ENCODE data around the gene DPP6. TPM values are rescaled to one million over a fixed set of nuclear protein-coding genes. Genes with fewer than 3 reads are reported as not detected.

The DPP6 gene
- total RNA-seq, 1 donor from 2014 or later = 0.58 TPM

GRCh38 chr7:154795014-154795413 lies 742.8 kb downstream of the DPP6 start:
- DNase-seq (ENCODE audit: low spot score) = no peak

- no peak for DNase-seq (ENCODE audit: low spot score)
Measured at GRCh38 chr7:154795437-154795836, 743.2 kb downstream of the DPP6 start.

- DNase-seq (ENCODE audit: low spot score) = no peak
Measured at GRCh38 chr7:154804449-154804848, 752.3 kb downstream of the DPP6 start.

- no peak for DNase-seq (ENCODE audit: low spot score)
Measured at GRCh38 chr7:154812027-154812426, 759.8 kb downstream of the DPP6 start.

- no peak for DNase-seq (ENCODE audit: low spot score)
Measured at GRCh38 chr7:154817224-154817896, 765.2 kb downstream of the DPP6 start.

GRCh38 chr7:154827007-154827406 lies 774.8 kb downstream of the DPP6 start:
- no peak for DNase-seq (ENCODE audit: low spot score)

- DNase-seq (ENCODE audit: low spot score) = no peak
Measured at GRCh38 chr7:154832557-154833138, 780.5 kb downstream of the DPP6 start.

GRCh38 chr7:154836021-154836448 lies 783.8 kb downstream of the DPP6 start:
- DNase-seq (ENCODE audit: low spot score) = no peak

GRCh38 chr7:154837087-154837486 lies 784.9 kb downstream of the DPP6 start:
- no peak for DNase-seq (ENCODE audit: low spot score)

GRCh38 chr7:154837622-154838021 lies 785.4 kb downstream of the DPP6 start:
- no peak for DNase-seq (ENCODE audit: low spot score)

- no peak for DNase-seq (ENCODE audit: low spot score)
Measured at GRCh38 chr7:154840086-154840485, 787.9 kb downstream of the DPP6 start.

- DNase-seq (ENCODE audit: low spot score) = no peak
Measured at GRCh38 chr7:154841731-154842331, 789.6 kb downstream of the DPP6 start.

- no peak for DNase-seq (ENCODE audit: low spot score)
Measured at GRCh38 chr7:154842591-154842990, 790.4 kb downstream of the DPP6 start.

- DNase-seq (ENCODE audit: low spot score) = no peak
Measured at GRCh38 chr7:154843670-154844237, 791.6 kb downstream of the DPP6 start.

- no peak for DNase-seq (ENCODE audit: low spot score)
Measured at GRCh38 chr7:154844499-154844898, 792.3 kb downstream of the DPP6 start.

GRCh38 chr7:154844955-154845354 lies 792.8 kb downstream of the DPP6 start:
- DNase-seq (ENCODE audit: low spot score) = no peak

- no peak for DNase-seq (ENCODE audit: low spot score)
Measured at GRCh38 chr7:154848464-154848863, 796.3 kb downstream of the DPP6 start.

- DNase-seq (ENCODE audit: low spot score) = no peak
Measured at GRCh38 chr7:154852205-154852604, 800.0 kb downstream of the DPP6 start.

GRCh38 chr7:154853063-154853726 lies 801.0 kb downstream of the DPP6 start:
- no peak for DNase-seq (ENCODE audit: low spot score)

- no peak for DNase-seq (ENCODE audit: low spot score)
Measured at GRCh38 chr7:154853727-154854095, 801.5 kb downstream of the DPP6 start.

- no peak for DNase-seq (ENCODE audit: low spot score)
Measured at GRCh38 chr7:154854836-154855235, 802.6 kb downstream of the DPP6 start.

GRCh38 chr7:154855366-154855765 lies 803.2 kb downstream of the DPP6 start:
- DNase-seq (ENCODE audit: low spot score) = no peak

All from mesenteric fat pad (tissue), 1 donor.